ENCODE data around the gene DSCAML1.

GRCh38 chr11:117821431-117821830, 24.4 kb upstream of the DSCAML1 start:
- no peak for TF ChIP-seq TAF1 (IDR thresholded peaks at IDR 0.05; ENCODE audit: low read depth, low read length)
- TF ChIP-seq CTCF (IDR thresholded peaks at IDR 0.05; ENCODE audit: control extremely low read depth in 1 of 3, insufficient read depth in 1 of 3, low read depth in 1 of 3, low read length in 3 of 3) = no peak
- no peak for TF ChIP-seq TCF12 (IDR thresholded peaks at IDR 0.05; ENCODE audit: low read depth, low read length)
- no peak for TF ChIP-seq MAX (IDR thresholded peaks at IDR 0.05)
- TF ChIP-seq POLR2AphosphoS5 (IDR thresholded peaks at IDR 0.05; ENCODE audit: low read depth, low read length) = no peak
- TF ChIP-seq EP300 (IDR thresholded peaks at IDR 0.05; ENCODE audit: borderline replicate concordance in 1 of 2, low read depth in 2 of 2, low read length in 2 of 2) = no peak
- TF ChIP-seq EZH2 (IDR thresholded peaks at IDR 0.05; ENCODE audit: low read depth, low read length, severe bottlenecking) = no peak
- TF ChIP-seq YY1 (IDR thresholded peaks at IDR 0.05; ENCODE audit: low read depth, low read length) = no peak
- no peak for TF ChIP-seq MAFK (IDR thresholded peaks at IDR 0.05; ENCODE audit: low read depth, low read length)

All from H1 (cell line).